ENCODE measurements around the gene APOA4.

- TF ChIP-seq EP300 (IDR thresholded peaks at IDR 0.05; ENCODE audit: low read depth) (no peak), POLR2A (IDR thresholded peaks at IDR 0.05) (no peak), POLR2AphosphoS5 (IDR thresholded peaks at IDR 0.05) (no peak)
- TF ChIP-seq, protein P1, sequence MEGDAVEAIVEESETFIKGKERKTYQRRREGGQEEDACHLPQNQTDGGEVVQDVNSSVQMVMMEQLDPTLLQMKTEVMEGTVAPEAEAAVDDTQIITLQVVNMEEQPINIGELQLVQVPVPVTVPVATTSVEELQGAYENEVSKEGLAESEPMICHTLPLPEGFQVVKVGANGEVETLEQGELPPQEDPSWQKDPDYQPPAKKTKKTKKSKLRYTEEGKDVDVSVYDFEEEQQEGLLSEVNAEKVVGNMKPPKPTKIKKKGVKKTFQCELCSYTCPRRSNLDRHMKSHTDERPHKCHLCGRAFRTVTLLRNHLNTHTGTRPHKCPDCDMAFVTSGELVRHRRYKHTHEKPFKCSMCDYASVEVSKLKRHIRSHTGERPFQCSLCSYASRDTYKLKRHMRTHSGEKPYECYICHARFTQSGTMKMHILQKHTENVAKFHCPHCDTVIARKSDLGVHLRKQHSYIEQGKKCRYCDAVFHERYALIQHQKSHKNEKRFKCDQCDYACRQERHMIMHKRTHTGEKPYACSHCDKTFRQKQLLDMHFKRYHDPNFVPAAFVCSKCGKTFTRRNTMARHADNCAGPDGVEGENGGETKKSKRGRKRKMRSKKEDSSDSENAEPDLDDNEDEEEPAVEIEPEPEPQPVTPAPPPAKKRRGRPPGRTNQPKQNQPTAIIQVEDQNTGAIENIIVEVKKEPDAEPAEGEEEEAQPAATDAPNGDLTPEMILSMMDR (IDR thresholded peaks at IDR 0.05) = no peak
Measured at GRCh38 chr11:116847612-116848011, 24.5 kb upstream of the APOA4 start.
